Neural crest cell (in vitro differentiated cells): ENCODE results near the gene ADORA3. TPM values are rescaled to one million over a fixed set of nuclear protein-coding genes. Genes with fewer than 3 reads are reported as not detected.
A peak's percentile ranks its signal among the peaks of the same experiment; 100 is the strongest.

Source experiments
- DNase-seq: peaks from one replicate; pipeline ENCODE4 v3.0.0; 2021; ENCODE audit warnings: low read depth, mixed read lengths, low spot score
- H3K27ac Mint-ChIP-seq: one replicate; pipeline ENCODE4 v1.8.0; 2021; ENCODE audit warnings: mild to moderate bottlenecking, mixed read lengths; ENCODE audit not compliant: unreplicated experiment
- H3K27me3 Mint-ChIP-seq: 2 replicates; pipeline ENCODE4 v1.8.0; 2021; ENCODE audit warnings: low read depth, mild to moderate bottlenecking, mixed read lengths
- H3K36me3 Mint-ChIP-seq: 2 replicates; pipeline ENCODE4 v1.8.0; 2021; ENCODE audit warnings: low read depth, mild to moderate bottlenecking, mixed read lengths
- H3K4me1 Mint-ChIP-seq: 2 replicates; pipeline ENCODE4 v1.8.0; 2021; ENCODE audit warnings: mixed read lengths
- H3K4me3 Mint-ChIP-seq: one replicate; pipeline ENCODE4 v1.8.0; 2021; ENCODE audit warnings: mild to moderate bottlenecking, mixed read lengths
- H3K9me3 Mint-ChIP-seq: 2 replicates; pipeline ENCODE4 v1.8.0; 2021; ENCODE audit warnings: mixed read lengths
- CTCF ChIP-seq: fragments of 200-600 bp; sonication (generic); conservative IDR thresholded peaks from 2 replicates; pipeline ENCODE4 v1.5.0; 2021; ENCODE audit warnings: antibody characterized with exemption, mild to moderate bottlenecking
- total RNA-seq: library from RNA; stranded (reverse); gene quantifications from 2 replicates; pipeline ENCODE4 v1.2.1, GENCODE V29; 2021

The ADORA3 gene
- total RNA-seq, 1 donor from 2014 or later: not detected

GRCh38 chr1:111541721-111542120 lies 38.3 kb upstream of the ADORA3 start:
- Mint-ChIP-seq H3K27ac (no peak overlapping the region), H3K4me3 (no peak overlapping the region), H3K9me3 (peaks cover 4% of the 10 kb centered on the region), H3K36me3 (no peaks in the 10 kb centered on the region), H3K4me1 (peaks cover 9% of the 10 kb centered on the region), H3K27me3 (peaks cover 28% of the 10 kb centered on the region)
- TF ChIP-seq CTCF: no peak
- no peak for DNase-seq

- Mint-ChIP-seq H3K4me3 (no peak overlapping the region), H3K27me3 (peaks cover 27% of the 10 kb centered on the region), H3K9me3 (no peaks in the 10 kb centered on the region), H3K4me1 (peaks cover 17% of the 10 kb centered on the region), H3K27ac (no peak overlapping the region), H3K36me3 (no peaks in the 10 kb centered on the region)
- no peak for DNase-seq
- no peak for TF ChIP-seq CTCF
Observed at GRCh38 chr1:111540928-111541327, 37.5 kb upstream of the ADORA3 start.

GRCh38 chr1:111538343-111539025 lies 35.1 kb upstream of the ADORA3 start:
- H3K4me1 Mint-ChIP-seq: peaks cover 37% of the 10 kb centered on the region
- no peaks in the 10 kb centered on the region for H3K9me3 Mint-ChIP-seq
- H3K36me3 Mint-ChIP-seq: no peaks in the 10 kb centered on the region
- H3K4me3 Mint-ChIP-seq: no peak overlapping the region
- no peak for DNase-seq
- peaks cover 21% of the 10 kb centered on the region for H3K27me3 Mint-ChIP-seq
- no peak overlapping the region for H3K27ac Mint-ChIP-seq
- no peak for TF ChIP-seq CTCF

- Mint-ChIP-seq H3K36me3 (no peaks in the 10 kb centered on the region), H3K9me3 (peaks cover 3% of the 10 kb centered on the region), H3K4me3 (peak overlapping the region; percentile 42), H3K4me1 (peaks cover 32% of the 10 kb centered on the region), H3K27ac (peak overlapping the region; percentile 79), H3K27me3 (peaks cover 9% of the 10 kb centered on the region)
- DNase-seq: peak; percentile 14
- TF ChIP-seq CTCF: no peak
Observed at GRCh38 chr1:111535256-111536191, 32.1 kb upstream of the ADORA3 start.

GRCh38 chr1:111520053-111520452 lies 16.6 kb upstream of the ADORA3 start:
- Mint-ChIP-seq H3K27ac (no peak overlapping the region), H3K4me1 (no peaks in the 10 kb centered on the region), H3K36me3 (peaks cover 2% of the 10 kb centered on the region), H3K4me3 (no peak overlapping the region), H3K27me3 (no peaks in the 10 kb centered on the region), H3K9me3 (peaks cover 2% of the 10 kb centered on the region)
- no peak for TF ChIP-seq CTCF
- DNase-seq: no peak
